Astrocyte (in vitro differentiated cells and primary cell): ENCODE measurements around the gene CNTN1. TPM values are rescaled to one million over a fixed set of nuclear protein-coding genes. Genes with fewer than 3 reads are reported as not detected.

Source experiments
- DNase-seq: peaks from one replicate; pipeline ENCODE4 v3.0.0-alpha.2; 2010; ENCODE audit warnings: low read depth
- FAIRE-seq: peaks from 2 replicates; lab custom pipeline; 2011; peaks lifted over from hg19 to GRCh38; lab: Jason Lieb, UNC
- H2AFZ ChIP-seq: 2 replicates; pipeline ENCODE4 v1.6.0; 2012; ENCODE audit warnings: low read depth, low read length, inconsistent platforms
- H3K27ac ChIP-seq: 2 replicates; pipeline ENCODE4 v1.5.1; 2011; ENCODE audit warnings: low read depth, low read length, inconsistent platforms
- H3K27me3 ChIP-seq: 2 replicates; pipeline ENCODE4 v1.6.0; 2011; ENCODE audit warnings: low read length, inconsistent platforms; ENCODE audit not compliant: insufficient read depth
- H3K36me3 ChIP-seq: 2 replicates; pipeline ENCODE4 v1.5.1; 2011; ENCODE audit warnings: low read length, inconsistent platforms; ENCODE audit not compliant: insufficient read depth
- H3K4me1 ChIP-seq: 2 replicates; pipeline ENCODE4 v1.5.1; 2011; ENCODE audit warnings: low read length, inconsistent platforms; ENCODE audit not compliant: insufficient read depth
- H3K4me2 ChIP-seq: 2 replicates; pipeline ENCODE4 v1.6.0; 2012; ENCODE audit warnings: low read length, inconsistent platforms
- H3K4me3 ChIP-seq: 2 replicates; pipeline ENCODE4 v1.5.1; 2011; ENCODE audit warnings: low read depth, mild to moderate bottlenecking, low read length, inconsistent platforms; ENCODE audit not compliant: insufficient read depth
- H3K79me2 ChIP-seq: 2 replicates; pipeline ENCODE4 v1.6.0; 2012; ENCODE audit warnings: mild to moderate bottlenecking, low read length, inconsistent platforms; ENCODE audit not compliant: insufficient read depth
- H3K9ac ChIP-seq: 2 replicates; pipeline ENCODE4 v1.6.0; 2012; ENCODE audit warnings: mild to moderate bottlenecking, low read length, inconsistent platforms
- H3K9me3 ChIP-seq: 2 replicates; pipeline ENCODE4 v1.5.1; 2012; ENCODE audit warnings: low read depth, mild to moderate bottlenecking, low read length, inconsistent platforms; ENCODE audit not compliant: insufficient read depth
- H4K20me1 ChIP-seq: 2 replicates; pipeline ENCODE4 v1.6.0; 2012; ENCODE audit warnings: low read length, inconsistent platforms; ENCODE audit not compliant: insufficient read depth
- H3K27ac Mint-ChIP-seq: one replicate; pipeline ENCODE4 v1.8.0; 2021; ENCODE audit warnings: mild to moderate bottlenecking, mixed read lengths; ENCODE audit not compliant: unreplicated experiment
- H3K27me3 Mint-ChIP-seq: one replicate; pipeline ENCODE4 v1.8.0; 2021; ENCODE audit warnings: low read depth, mixed read lengths; ENCODE audit not compliant: unreplicated experiment
- H3K36me3 Mint-ChIP-seq: one replicate; pipeline ENCODE4 v1.8.0; 2021; ENCODE audit warnings: low read depth, mixed read lengths; ENCODE audit not compliant: unreplicated experiment
- H3K4me1 Mint-ChIP-seq: one replicate; pipeline ENCODE4 v1.8.0; 2021; ENCODE audit warnings: low read depth, mixed read lengths; ENCODE audit not compliant: unreplicated experiment
- H3K4me3 Mint-ChIP-seq: one replicate; pipeline ENCODE4 v1.8.0; 2021; ENCODE audit warnings: mild to moderate bottlenecking, moderate library complexity, mixed read lengths; ENCODE audit not compliant: unreplicated experiment
- H3K9me3 Mint-ChIP-seq: one replicate; pipeline ENCODE4 v1.8.0; 2021; ENCODE audit warnings: mild to moderate bottlenecking, mixed read lengths; ENCODE audit not compliant: unreplicated experiment
- EZH2 ChIP-seq: IDR thresholded peaks from 2 replicates; pipeline ENCODE4 v1.6.1; 2012; ENCODE audit warnings: mild to moderate bottlenecking, low read length, inconsistent platforms; ENCODE audit not compliant: insufficient read depth
- total RNA-seq: library from RNA; stranded (reverse); gene quantifications from 2 replicates; pipeline ENCODE4 v1.2.1, GENCODE V29; 2021
- TF ChIP-seq, protein P1 (sequence below): IDR thresholded peaks from 2 replicates; pipeline ENCODE4 v1.5.1; 2011; ENCODE audit warnings: low read depth, mild to moderate bottlenecking, inconsistent platforms, low read length, moderate library complexity; ENCODE audit not compliant: insufficient read depth

The CNTN1 gene
- total RNA-seq, 1 donor from 2014 or later = 2.1 TPM

DNA sequence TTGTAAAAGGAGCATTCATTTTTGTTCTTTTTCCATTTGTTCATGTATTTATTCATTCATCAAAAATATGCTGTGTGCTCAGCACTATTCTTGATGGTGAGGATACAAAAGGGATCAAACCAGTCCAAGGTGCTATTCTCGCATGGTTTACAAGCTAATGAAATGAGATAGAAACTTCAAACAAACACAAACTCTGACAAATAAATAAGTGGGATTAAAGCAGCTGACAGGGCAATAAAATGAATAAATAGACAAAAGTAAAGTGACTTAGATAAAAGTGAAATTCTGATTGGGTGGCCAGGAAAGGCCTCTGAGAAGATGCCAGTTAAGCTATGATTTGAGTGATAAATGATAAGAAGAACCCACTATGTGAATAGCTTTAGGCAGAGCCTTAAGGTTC, 333.9 kb downstream of the CNTN1 start:
- no peaks in the 10 kb centered on the region for H3K36me3 ChIP-seq
- Mint-ChIP-seq H3K36me3 (no peaks in the 10 kb centered on the region), H3K9me3 (no peaks in the 10 kb centered on the region), H3K4me3 (no peak overlapping the region), H3K27me3 (no peaks in the 10 kb centered on the region), H3K4me1 (peaks cover 3% of the 10 kb centered on the region), H3K27ac (no peak overlapping the region)
- no peaks in the 10 kb centered on the region for H4K20me1 ChIP-seq
- no peaks in the 10 kb centered on the region for H3K27me3 ChIP-seq
- no peaks in the 10 kb centered on the region for H3K79me2 ChIP-seq
- no peak overlapping the region for H3K9ac ChIP-seq
- H3K4me3 ChIP-seq = no peak overlapping the region
- no peak for FAIRE-seq
- H3K27ac ChIP-seq = no peak overlapping the region
- H3K9me3 ChIP-seq = no peaks in the 10 kb centered on the region
- H3K4me2 ChIP-seq = no peak overlapping the region
- H3K4me1 ChIP-seq = no peaks in the 10 kb centered on the region
- no peak for DNase-seq
- TF ChIP-seq, protein P1, sequence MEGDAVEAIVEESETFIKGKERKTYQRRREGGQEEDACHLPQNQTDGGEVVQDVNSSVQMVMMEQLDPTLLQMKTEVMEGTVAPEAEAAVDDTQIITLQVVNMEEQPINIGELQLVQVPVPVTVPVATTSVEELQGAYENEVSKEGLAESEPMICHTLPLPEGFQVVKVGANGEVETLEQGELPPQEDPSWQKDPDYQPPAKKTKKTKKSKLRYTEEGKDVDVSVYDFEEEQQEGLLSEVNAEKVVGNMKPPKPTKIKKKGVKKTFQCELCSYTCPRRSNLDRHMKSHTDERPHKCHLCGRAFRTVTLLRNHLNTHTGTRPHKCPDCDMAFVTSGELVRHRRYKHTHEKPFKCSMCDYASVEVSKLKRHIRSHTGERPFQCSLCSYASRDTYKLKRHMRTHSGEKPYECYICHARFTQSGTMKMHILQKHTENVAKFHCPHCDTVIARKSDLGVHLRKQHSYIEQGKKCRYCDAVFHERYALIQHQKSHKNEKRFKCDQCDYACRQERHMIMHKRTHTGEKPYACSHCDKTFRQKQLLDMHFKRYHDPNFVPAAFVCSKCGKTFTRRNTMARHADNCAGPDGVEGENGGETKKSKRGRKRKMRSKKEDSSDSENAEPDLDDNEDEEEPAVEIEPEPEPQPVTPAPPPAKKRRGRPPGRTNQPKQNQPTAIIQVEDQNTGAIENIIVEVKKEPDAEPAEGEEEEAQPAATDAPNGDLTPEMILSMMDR = no peak
- no peak for TF ChIP-seq EZH2
- H2AFZ ChIP-seq = no peak overlapping the region

DNA sequence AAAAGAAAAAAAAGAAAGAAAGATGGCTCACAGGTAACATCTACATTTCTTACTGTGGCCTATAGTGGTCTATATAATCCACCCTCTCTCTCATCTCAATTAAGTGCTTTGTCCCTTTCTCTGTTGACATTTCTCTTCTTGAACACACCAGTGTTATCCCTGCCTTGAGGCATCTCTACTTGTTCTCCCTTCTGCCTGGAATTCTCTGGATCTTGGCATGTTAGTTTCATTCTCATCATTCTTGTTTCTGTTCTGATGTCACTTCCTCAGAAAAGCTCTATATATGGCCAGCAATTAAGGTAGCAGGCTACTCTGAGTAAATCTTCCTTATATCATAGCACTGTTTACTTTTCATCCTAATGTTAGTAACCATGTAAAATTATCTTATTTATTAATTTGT, 340.1 kb downstream of the CNTN1 start:
- H3K27me3 Mint-ChIP-seq = no peaks in the 10 kb centered on the region
- no peak for TF ChIP-seq EZH2
- TF ChIP-seq, protein P1 = no peak
- H3K4me1 ChIP-seq = no peaks in the 10 kb centered on the region
- no peaks in the 10 kb centered on the region for H3K79me2 ChIP-seq
- no peaks in the 10 kb centered on the region for H3K36me3 Mint-ChIP-seq
- FAIRE-seq (no peak), DNase-seq (no peak)
- no peaks in the 10 kb centered on the region for H3K9me3 ChIP-seq
- H3K9me3 Mint-ChIP-seq = no peaks in the 10 kb centered on the region
- H3K27ac ChIP-seq = no peak overlapping the region
- no peak overlapping the region for H3K27ac Mint-ChIP-seq
- H2AFZ ChIP-seq = no peak overlapping the region
- H3K4me1 Mint-ChIP-seq = no peaks in the 10 kb centered on the region
- H3K4me3 ChIP-seq = no peak overlapping the region
- no peaks in the 10 kb centered on the region for H3K36me3 ChIP-seq
- H3K9ac ChIP-seq = no peak overlapping the region
- H3K27me3 ChIP-seq = no peaks in the 10 kb centered on the region
- H3K4me2 ChIP-seq = no peak overlapping the region
- no peak overlapping the region for H3K4me3 Mint-ChIP-seq
- no peaks in the 10 kb centered on the region for H4K20me1 ChIP-seq

DNA sequence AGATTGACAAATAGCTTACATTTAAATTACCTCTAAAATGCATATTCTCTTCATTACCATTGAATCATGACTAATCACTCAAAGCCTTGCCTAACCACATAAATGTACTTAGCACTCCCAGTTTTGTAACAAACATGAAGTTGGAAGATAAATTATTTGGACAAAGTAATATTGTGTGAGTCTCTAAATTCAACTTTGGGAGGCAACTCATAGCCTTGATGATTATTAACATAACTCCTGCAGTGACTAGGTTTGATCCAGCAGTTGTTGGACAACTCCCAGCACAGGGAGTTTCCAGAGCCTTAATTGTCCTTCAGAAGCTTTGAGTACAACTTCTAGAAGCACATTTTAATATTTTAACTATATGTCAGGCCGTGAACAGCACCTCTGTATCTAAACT, 342.4 kb downstream of the CNTN1 start:
- Mint-ChIP-seq H3K36me3 (no peaks in the 10 kb centered on the region), H3K27me3 (no peaks in the 10 kb centered on the region), H3K4me3 (no peak overlapping the region), H3K27ac (no peak overlapping the region), H3K4me1 (no peaks in the 10 kb centered on the region), H3K9me3 (no peaks in the 10 kb centered on the region)
- DNase-seq (peak; percentile 54), FAIRE-seq (no peak)
- Histone ChIP-seq H3K79me2 (no peaks in the 10 kb centered on the region), H3K4me2 (no peak overlapping the region), H3K9me3 (no peaks in the 10 kb centered on the region), H2AFZ (no peak overlapping the region), H3K36me3 (no peaks in the 10 kb centered on the region), H3K4me1 (no peaks in the 10 kb centered on the region), H3K27ac (no peak overlapping the region), H3K9ac (no peak overlapping the region), H3K27me3 (no peaks in the 10 kb centered on the region), H3K4me3 (no peak overlapping the region), H4K20me1 (no peaks in the 10 kb centered on the region)
- TF ChIP-seq, protein P1 = no peak
